ENCODE results near the gene ABHD17A. TPM values are rescaled to one million over a fixed set of nuclear protein-coding genes. Genes with fewer than 3 reads are reported as not detected.

ABHD17A gene
- polyA plus RNA-seq, 3 donors, result 69.8 to 96.1 (median 79.0) TPM

GRCh38 chr19:1931445-1931844, 46.1 kb upstream of the ABHD17A start:
- Mint-ChIP-seq H3K4me3 (peak overlapping the region in 1 of 2 donors; percentile 40), H3K27ac (peak overlapping the region in 1 of 7 donors; percentile 65), H3K4me1 (peaks cover 38% of the 10 kb centered on the region), H3K9me3 (peaks cover 9 to 19% (median 16%) of the 10 kb centered on the region in 7 donors), H3K27me3 (ENCODE audit: low read depth in 3 of 3) (peaks cover 10 to 18% (median 14%) of the 10 kb centered on the region in 3 donors), H3K36me3 (no peaks in the 10 kb centered on the region)
- H3K27ac ChIP-seq (ENCODE audit: low read depth in 1 of 2, low read length in 2 of 2), result no peak overlapping the region
- H3K4me2 ChIP-seq (replicated peaks; ENCODE audit: extremely low read depth, low read length, poor library complexity, severe bottlenecking), result no peak overlapping the region
- intact Hi-C loops (cut with micrococcal nuclease), result no loop called here
- no peak for TF ChIP-seq CTCF (IDR thresholded peaks at IDR 0.05)
- H3K27me3 ChIP-seq (ENCODE audit: control insufficient read depth in 2 of 2, insufficient read depth in 2 of 2, low read length in 2 of 2), result peaks cover 0 to 4% of the 10 kb centered on the region in 2 donors
- no peak overlapping the region for H2AFZ ChIP-seq (ENCODE audit: insufficient read depth, low read depth, low read length, poor library complexity, severe bottlenecking)
- no peak for DNase-seq
- H3K79me2 ChIP-seq (ENCODE audit: insufficient read depth, low read length), result no peaks in the 10 kb centered on the region
- H4K20me1 ChIP-seq (ENCODE audit: insufficient read depth, low read length), result no peaks in the 10 kb centered on the region
- no peak overlapping the region for H3K9ac ChIP-seq (ENCODE audit: insufficient read depth, low read length, poor library complexity, severe bottlenecking)
- no peaks in the 10 kb centered on the region for H3K36me3 ChIP-seq (replicated peaks in 1 of 2; ENCODE audit: control insufficient read depth in 1 of 2, insufficient read depth in 2 of 2, low read length in 2 of 2)
- peaks cover 0 to 24% of the 10 kb centered on the region in 2 donors for H3K9me3 ChIP-seq (replicated peaks in 1 of 2; ENCODE audit: control insufficient read depth in 1 of 2, insufficient read depth in 1 of 2, low read length in 2 of 2)
- H3K4me3 ChIP-seq (replicated peaks in 1 of 3; ENCODE audit: low read depth in 2 of 3, low read length in 3 of 3), result no peak overlapping the region
- peaks cover 14 to 30% of the 10 kb centered on the region in 2 donors for H3K4me1 ChIP-seq (ENCODE audit: control insufficient read depth in 1 of 2, insufficient read depth in 2 of 2, low read length in 2 of 2)
- WGBS (ENCODE audit: insufficient coverage), result 94% methylated on average over 1 of the region's 1 CpG

GRCh38 chr19:1929021-1929742, 43.9 kb upstream of the ABHD17A start:
- H3K9me3 ChIP-seq (replicated peaks in 1 of 2; ENCODE audit: control insufficient read depth in 1 of 2, insufficient read depth in 1 of 2, low read length in 2 of 2), result peaks cover 0 to 15% of the 10 kb centered on the region in 2 donors
- peak overlapping the region in 6 of 7 donors; percentile 5 to 88 (median 66) for H3K27ac Mint-ChIP-seq
- H3K4me1 ChIP-seq (ENCODE audit: control insufficient read depth in 1 of 2, insufficient read depth in 2 of 2, low read length in 2 of 2), result peaks cover 20 to 30% of the 10 kb centered on the region in 2 donors
- peak; percentile 90 for TF ChIP-seq CTCF (IDR thresholded peaks at IDR 0.05)
- no peaks in the 10 kb centered on the region for H4K20me1 ChIP-seq (ENCODE audit: insufficient read depth, low read length)
- peaks cover 10 to 12% of the 10 kb centered on the region in 2 donors for H3K36me3 Mint-ChIP-seq
- peaks cover 6 to 7% of the 10 kb centered on the region in 2 donors for H3K36me3 ChIP-seq (replicated peaks in 1 of 2; ENCODE audit: control insufficient read depth in 1 of 2, insufficient read depth in 2 of 2, low read length in 2 of 2)
- H3K4me1 Mint-ChIP-seq, result peaks cover 31% of the 10 kb centered on the region
- intact Hi-C loops (cut with micrococcal nuclease), result loop anchor here in 1 of 2 donors (5.0 kb wide), 1 partner anchor 33 kb away; no protein-coding TSS in a partner anchor
- peak overlapping the region; percentile 80 for H2AFZ ChIP-seq (ENCODE audit: insufficient read depth, low read depth, low read length, poor library complexity, severe bottlenecking)
- DNase-seq, result peak; percentile 69 to 78 (median 75)
- H3K79me2 ChIP-seq (ENCODE audit: insufficient read depth, low read length), result no peaks in the 10 kb centered on the region
- peaks cover 10 to 15% (median 12%) of the 10 kb centered on the region in 3 donors for H3K27me3 Mint-ChIP-seq (ENCODE audit: low read depth in 3 of 3)
- WGBS (ENCODE audit: insufficient coverage), result 15% methylated on average over 34 of the region's 42 CpGs
- H3K27me3 ChIP-seq (ENCODE audit: control insufficient read depth in 2 of 2, insufficient read depth in 2 of 2, low read length in 2 of 2), result peaks cover 0 to 4% of the 10 kb centered on the region in 2 donors
- peak overlapping the region; percentile 38 for H3K9ac ChIP-seq (ENCODE audit: insufficient read depth, low read length, poor library complexity, severe bottlenecking)
- peak overlapping the region; percentile 16 to 69 (median 32) for H3K4me3 ChIP-seq (replicated peaks in 1 of 3; ENCODE audit: low read depth in 2 of 3, low read length in 3 of 3)
- peak overlapping the region; percentile 78 to 89 for H3K4me3 Mint-ChIP-seq
- no peak overlapping the region for H3K27ac ChIP-seq (ENCODE audit: low read depth in 1 of 2, low read length in 2 of 2)
- peak overlapping the region; percentile 80 for H3K4me2 ChIP-seq (replicated peaks; ENCODE audit: extremely low read depth, low read length, poor library complexity, severe bottlenecking)
- peaks cover 3 to 11% (median 10%) of the 10 kb centered on the region in 7 donors for H3K9me3 Mint-ChIP-seq

Data from CD14-positive monocyte (primary cell).